GM06990 (cell line): Measurements from ENCODE around the gene CNTN6.

ENCODE experiments used
- DNase-seq: peaks from one replicate; pipeline ENCODE4 v3.0.0-alpha.2; 2011; ENCODE audit not compliant: insufficient read length; ENCODE audit errors: extremely low read depth
- H3K27me3 ChIP-seq: replicated peaks from 2 replicates; pipeline ENCODE4 v1.6.0; 2011; ENCODE audit warnings: low read length; ENCODE audit not compliant: control insufficient read depth, insufficient read depth
- H3K36me3 ChIP-seq: 2 replicates; pipeline ENCODE4 v1.5.1; 2011; ENCODE audit warnings: low read length; ENCODE audit not compliant: control insufficient read depth, insufficient read depth
- H3K4me3 ChIP-seq: replicated peaks from 2 replicates; pipeline ENCODE4 v1.5.1; 2011; ENCODE audit warnings: low read depth, mild to moderate bottlenecking, control low read depth, low read length
- CTCF ChIP-seq: IDR thresholded peaks from 2 replicates; pipeline ENCODE4 v1.5.1; 2011; ENCODE audit warnings: low read length, control low read depth, mild to moderate bottlenecking, inconsistent platforms; ENCODE audit not compliant: insufficient read depth, poor library complexity, severe bottlenecking

The CNTN6 gene

GRCh38 chr3:1092061-1092460, 763 bp upstream of the CNTN6 start:
- H3K36me3 ChIP-seq, result no peaks in the 10 kb centered on the region
- H3K4me3 ChIP-seq, result no peak overlapping the region
- TF ChIP-seq CTCF, result no peak

GRCh38 chr3:1093217-1093616, 393 bp downstream of the CNTN6 start:
- Histone ChIP-seq H3K4me3 (no peak overlapping the region), H3K36me3 (no peaks in the 10 kb centered on the region), H3K27me3 (no peaks in the 10 kb centered on the region)
- no peak for TF ChIP-seq CTCF
- DNase-seq, result no peak

More at GRCh38 chr3:1092061-1092460, 763 bp upstream of the CNTN6 start:
- DNase-seq, result no peak
- no peaks in the 10 kb centered on the region for H3K27me3 ChIP-seq

GRCh38 chr3:1103525-1103924, 10.7 kb downstream of the CNTN6 start:
- Histone ChIP-seq H3K4me3 (no peak overlapping the region), H3K27me3 (no peaks in the 10 kb centered on the region), H3K36me3 (no peaks in the 10 kb centered on the region)
- no peak for DNase-seq
- TF ChIP-seq CTCF, result no peak

GRCh38 chr3:1117843-1118473, 25.1 kb downstream of the CNTN6 start:
- Histone ChIP-seq H3K36me3 (no peaks in the 10 kb centered on the region), H3K4me3 (no peak overlapping the region), H3K27me3 (no peaks in the 10 kb centered on the region)
- no peak for TF ChIP-seq CTCF
- no peak for DNase-seq

GRCh38 chr3:1131166-1131565, 38.3 kb downstream of the CNTN6 start:
- Histone ChIP-seq H3K36me3 (no peaks in the 10 kb centered on the region), H3K4me3 (no peak overlapping the region), H3K27me3 (no peaks in the 10 kb centered on the region)
- DNase-seq, result no peak
- TF ChIP-seq CTCF, result no peak

GRCh38 chr3:1135194-1135593, 42.4 kb downstream of the CNTN6 start:
- H3K36me3 ChIP-seq, result no peaks in the 10 kb centered on the region
- no peak overlapping the region for H3K4me3 ChIP-seq
- H3K27me3 ChIP-seq, result no peaks in the 10 kb centered on the region
- no peak for TF ChIP-seq CTCF
- DNase-seq, result no peak
